ENCODE measurements around the gene DOCK3.

DNA sequence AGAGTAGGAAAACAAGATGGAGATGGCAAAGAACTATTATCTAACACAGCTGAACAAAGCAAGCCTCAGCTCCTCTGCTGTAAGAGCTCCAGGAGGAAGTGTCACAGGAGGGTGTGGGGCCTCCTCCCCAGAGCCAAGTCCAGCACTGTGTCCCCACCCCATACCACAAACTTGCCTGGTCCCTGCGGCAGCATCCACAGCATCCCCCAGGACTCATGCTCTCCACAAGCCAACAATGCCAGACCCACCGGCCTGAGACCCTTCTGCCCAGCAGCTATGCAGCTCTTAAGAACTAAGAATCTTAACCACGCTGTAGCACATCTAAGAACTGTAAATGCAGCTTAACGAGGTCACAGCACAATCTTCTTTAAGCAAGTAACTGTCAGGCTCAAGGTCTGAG, 725.4 kb downstream of the DOCK3 start:
- TF ChIP-seq YY1 (IDR thresholded peaks at IDR 0.05) (no peak), RAD21 (IDR thresholded peaks at IDR 0.05) (no peak), GABPA (IDR thresholded peaks at IDR 0.05 in 1 of 2, conservative IDR thresholded peaks at IDR 0.05 in 1 of 2) (no peak), EGR1 (IDR thresholded peaks at IDR 0.05; ENCODE audit: low read depth in 2 of 2) (no peak), FOXA1 (IDR thresholded peaks at IDR 0.05) (no peak), TAF1 (conservative IDR thresholded peaks at IDR 0.05) (no peak), SP1 (IDR thresholded peaks at IDR 0.05) (no peak), RXRA (IDR thresholded peaks at IDR 0.05) (no peak), JUND (IDR thresholded peaks at IDR 0.05) (no peak)
- TF ChIP-seq, protein P1, sequence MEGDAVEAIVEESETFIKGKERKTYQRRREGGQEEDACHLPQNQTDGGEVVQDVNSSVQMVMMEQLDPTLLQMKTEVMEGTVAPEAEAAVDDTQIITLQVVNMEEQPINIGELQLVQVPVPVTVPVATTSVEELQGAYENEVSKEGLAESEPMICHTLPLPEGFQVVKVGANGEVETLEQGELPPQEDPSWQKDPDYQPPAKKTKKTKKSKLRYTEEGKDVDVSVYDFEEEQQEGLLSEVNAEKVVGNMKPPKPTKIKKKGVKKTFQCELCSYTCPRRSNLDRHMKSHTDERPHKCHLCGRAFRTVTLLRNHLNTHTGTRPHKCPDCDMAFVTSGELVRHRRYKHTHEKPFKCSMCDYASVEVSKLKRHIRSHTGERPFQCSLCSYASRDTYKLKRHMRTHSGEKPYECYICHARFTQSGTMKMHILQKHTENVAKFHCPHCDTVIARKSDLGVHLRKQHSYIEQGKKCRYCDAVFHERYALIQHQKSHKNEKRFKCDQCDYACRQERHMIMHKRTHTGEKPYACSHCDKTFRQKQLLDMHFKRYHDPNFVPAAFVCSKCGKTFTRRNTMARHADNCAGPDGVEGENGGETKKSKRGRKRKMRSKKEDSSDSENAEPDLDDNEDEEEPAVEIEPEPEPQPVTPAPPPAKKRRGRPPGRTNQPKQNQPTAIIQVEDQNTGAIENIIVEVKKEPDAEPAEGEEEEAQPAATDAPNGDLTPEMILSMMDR (IDR thresholded peaks at IDR 0.05; ENCODE audit: low read depth, low read length, missing input control), result no peak
- TF ChIP-seq, protein P2, sequence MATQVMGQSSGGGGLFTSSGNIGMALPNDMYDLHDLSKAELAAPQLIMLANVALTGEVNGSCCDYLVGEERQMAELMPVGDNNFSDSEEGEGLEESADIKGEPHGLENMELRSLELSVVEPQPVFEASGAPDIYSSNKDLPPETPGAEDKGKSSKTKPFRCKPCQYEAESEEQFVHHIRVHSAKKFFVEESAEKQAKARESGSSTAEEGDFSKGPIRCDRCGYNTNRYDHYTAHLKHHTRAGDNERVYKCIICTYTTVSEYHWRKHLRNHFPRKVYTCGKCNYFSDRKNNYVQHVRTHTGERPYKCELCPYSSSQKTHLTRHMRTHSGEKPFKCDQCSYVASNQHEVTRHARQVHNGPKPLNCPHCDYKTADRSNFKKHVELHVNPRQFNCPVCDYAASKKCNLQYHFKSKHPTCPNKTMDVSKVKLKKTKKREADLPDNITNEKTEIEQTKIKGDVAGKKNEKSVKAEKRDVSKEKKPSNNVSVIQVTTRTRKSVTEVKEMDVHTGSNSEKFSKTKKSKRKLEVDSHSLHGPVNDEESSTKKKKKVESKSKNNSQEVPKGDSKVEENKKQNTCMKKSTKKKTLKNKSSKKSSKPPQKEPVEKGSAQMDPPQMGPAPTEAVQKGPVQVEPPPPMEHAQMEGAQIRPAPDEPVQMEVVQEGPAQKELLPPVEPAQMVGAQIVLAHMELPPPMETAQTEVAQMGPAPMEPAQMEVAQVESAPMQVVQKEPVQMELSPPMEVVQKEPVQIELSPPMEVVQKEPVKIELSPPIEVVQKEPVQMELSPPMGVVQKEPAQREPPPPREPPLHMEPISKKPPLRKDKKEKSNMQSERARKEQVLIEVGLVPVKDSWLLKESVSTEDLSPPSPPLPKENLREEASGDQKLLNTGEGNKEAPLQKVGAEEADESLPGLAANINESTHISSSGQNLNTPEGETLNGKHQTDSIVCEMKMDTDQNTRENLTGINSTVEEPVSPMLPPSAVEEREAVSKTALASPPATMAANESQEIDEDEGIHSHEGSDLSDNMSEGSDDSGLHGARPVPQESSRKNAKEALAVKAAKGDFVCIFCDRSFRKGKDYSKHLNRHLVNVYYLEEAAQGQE (IDR thresholded peaks at IDR 0.05), result no peak
- TF ChIP-seq, protein P3, sequence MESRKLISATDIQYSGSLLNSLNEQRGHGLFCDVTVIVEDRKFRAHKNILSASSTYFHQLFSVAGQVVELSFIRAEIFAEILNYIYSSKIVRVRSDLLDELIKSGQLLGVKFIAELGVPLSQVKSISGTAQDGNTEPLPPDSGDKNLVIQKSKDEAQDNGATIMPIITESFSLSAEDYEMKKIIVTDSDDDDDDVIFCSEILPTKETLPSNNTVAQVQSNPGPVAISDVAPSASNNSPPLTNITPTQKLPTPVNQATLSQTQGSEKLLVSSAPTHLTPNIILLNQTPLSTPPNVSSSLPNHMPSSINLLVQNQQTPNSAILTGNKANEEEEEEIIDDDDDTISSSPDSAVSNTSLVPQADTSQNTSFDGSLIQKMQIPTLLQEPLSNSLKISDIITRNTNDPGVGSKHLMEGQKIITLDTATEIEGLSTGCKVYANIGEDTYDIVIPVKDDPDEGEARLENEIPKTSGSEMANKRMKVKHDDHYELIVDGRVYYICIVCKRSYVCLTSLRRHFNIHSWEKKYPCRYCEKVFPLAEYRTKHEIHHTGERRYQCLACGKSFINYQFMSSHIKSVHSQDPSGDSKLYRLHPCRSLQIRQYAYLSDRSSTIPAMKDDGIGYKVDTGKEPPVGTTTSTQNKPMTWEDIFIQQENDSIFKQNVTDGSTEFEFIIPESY (IDR thresholded peaks at IDR 0.05), result no peak
- TF ChIP-seq, protein P4, sequence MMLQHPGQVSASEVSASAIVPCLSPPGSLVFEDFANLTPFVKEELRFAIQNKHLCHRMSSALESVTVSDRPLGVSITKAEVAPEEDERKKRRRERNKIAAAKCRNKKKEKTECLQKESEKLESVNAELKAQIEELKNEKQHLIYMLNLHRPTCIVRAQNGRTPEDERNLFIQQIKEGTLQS (IDR thresholded peaks at IDR 0.05), result no peak
- TF ChIP-seq, protein P5, sequence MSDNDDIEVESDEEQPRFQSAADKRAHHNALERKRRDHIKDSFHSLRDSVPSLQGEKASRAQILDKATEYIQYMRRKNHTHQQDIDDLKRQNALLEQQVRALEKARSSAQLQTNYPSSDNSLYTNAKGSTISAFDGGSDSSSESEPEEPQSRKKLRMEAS (IDR thresholded peaks at IDR 0.05), result no peak

All from liver (tissue), 3 donors.